ENCODE measurements around the gene PHLPP1. TPM values are rescaled to one million over a fixed set of nuclear protein-coding genes. Genes with fewer than 3 reads are reported as not detected.

The PHLPP1 gene
- total and polyA plus RNA-seq, 5 donors from 2014 or later = 0.27 to 20.3 (median 0.52) TPM

- Mint-ChIP-seq H3K4me3 (no peak overlapping the region), H3K4me1 (no peaks in the 10 kb centered on the region), H3K36me3 (no peaks in the 10 kb centered on the region), H3K9me3 (no peaks in the 10 kb centered on the region), H3K27me3 (peaks cover 6% of the 10 kb centered on the region), H3K27ac (no peak overlapping the region)
- ATAC-seq (ENCODE audit: low read depth in 2 of 2) (no peak), DNase-seq (no peak)
- Histone ChIP-seq H3K36me3 (ENCODE audit: control insufficient read depth, insufficient read depth, low read length) (no peaks in the 10 kb centered on the region), H3K27me3 (ENCODE audit: control insufficient read depth, insufficient read depth, low read length) (peaks cover 2% of the 10 kb centered on the region), H3K27ac (ENCODE audit: insufficient read depth, low read length, poor library complexity, severe bottlenecking) (no peak overlapping the region), H3K9me3 (ENCODE audit: control insufficient read depth in 2 of 2, low read length in 2 of 2) (no peaks in the 10 kb centered on the region), H3K4me3 (ENCODE audit: low read depth, low read length) (no peak overlapping the region), H3K4me1 (ENCODE audit: control insufficient read depth, insufficient read depth, low read length, poor library complexity, severe bottlenecking) (no peaks in the 10 kb centered on the region)
These were observed 288.6 kb downstream of the PHLPP1 start for GRCh38 chr18:63003899-63004298.

- DNase-seq = no peak
- Histone ChIP-seq H3K4me3 (ENCODE audit: low read depth, low read length) (no peak overlapping the region), H3K27ac (ENCODE audit: insufficient read depth, low read length, poor library complexity, severe bottlenecking) (no peak overlapping the region), H3K36me3 (ENCODE audit: control insufficient read depth, insufficient read depth, low read length) (no peaks in the 10 kb centered on the region), H3K27me3 (ENCODE audit: control insufficient read depth, insufficient read depth, low read length) (peaks cover 3% of the 10 kb centered on the region), H3K4me1 (ENCODE audit: control insufficient read depth, insufficient read depth, low read length, poor library complexity, severe bottlenecking) (no peaks in the 10 kb centered on the region), H3K9me3 (ENCODE audit: control insufficient read depth in 2 of 2, low read length in 2 of 2) (no peaks in the 10 kb centered on the region)
- Mint-ChIP-seq H3K27ac (no peak overlapping the region), H3K27me3 (peaks cover 5% of the 10 kb centered on the region), H3K4me3 (no peak overlapping the region), H3K9me3 (no peaks in the 10 kb centered on the region), H3K4me1 (no peaks in the 10 kb centered on the region), H3K36me3 (no peaks in the 10 kb centered on the region)
- no peak for ATAC-seq (ENCODE audit: low read depth in 2 of 2)
These were observed 289.2 kb downstream of the PHLPP1 start for GRCh38 chr18:63004466-63005089.

- DNase-seq = no peak
These were observed 290.0 kb downstream of the PHLPP1 start for GRCh38 chr18:63005306-63005705.

GRCh38 chr18:63007231-63007630 lies 291.9 kb downstream of the PHLPP1 start:
- DNase-seq (no peak), ATAC-seq (ENCODE audit: low read depth in 2 of 2) (no peak)
- Histone ChIP-seq H3K27ac (ENCODE audit: insufficient read depth, low read length, poor library complexity, severe bottlenecking) (no peak overlapping the region), H3K4me3 (ENCODE audit: low read depth, low read length) (no peak overlapping the region), H3K27me3 (ENCODE audit: control insufficient read depth, insufficient read depth, low read length) (peaks cover 8% of the 10 kb centered on the region), H3K9me3 (ENCODE audit: control insufficient read depth in 2 of 2, low read length in 2 of 2) (no peaks in the 10 kb centered on the region), H3K4me1 (ENCODE audit: control insufficient read depth, insufficient read depth, low read length, poor library complexity, severe bottlenecking) (no peaks in the 10 kb centered on the region), H3K36me3 (ENCODE audit: control insufficient read depth, insufficient read depth, low read length) (no peaks in the 10 kb centered on the region)
- Mint-ChIP-seq H3K36me3 (no peaks in the 10 kb centered on the region), H3K27ac (no peak overlapping the region), H3K4me3 (no peak overlapping the region), H3K4me1 (no peaks in the 10 kb centered on the region), H3K9me3 (no peaks in the 10 kb centered on the region), H3K27me3 (peaks cover 19% of the 10 kb centered on the region)

More at GRCh38 chr18:63005306-63005705, 290.0 kb downstream of the PHLPP1 start:
- Histone ChIP-seq H3K4me3 (ENCODE audit: low read depth, low read length) (no peak overlapping the region), H3K9me3 (ENCODE audit: control insufficient read depth in 2 of 2, low read length in 2 of 2) (no peaks in the 10 kb centered on the region), H3K27me3 (ENCODE audit: control insufficient read depth, insufficient read depth, low read length) (peaks cover 3% of the 10 kb centered on the region), H3K27ac (ENCODE audit: insufficient read depth, low read length, poor library complexity, severe bottlenecking) (no peak overlapping the region), H3K36me3 (ENCODE audit: control insufficient read depth, insufficient read depth, low read length) (no peaks in the 10 kb centered on the region), H3K4me1 (ENCODE audit: control insufficient read depth, insufficient read depth, low read length, poor library complexity, severe bottlenecking) (no peaks in the 10 kb centered on the region)
- Mint-ChIP-seq H3K4me3 (no peak overlapping the region), H3K27ac (no peak overlapping the region), H3K36me3 (no peaks in the 10 kb centered on the region), H3K27me3 (peaks cover 6% of the 10 kb centered on the region), H3K9me3 (no peaks in the 10 kb centered on the region), H3K4me1 (no peaks in the 10 kb centered on the region)
- ATAC-seq (ENCODE audit: low read depth in 2 of 2) = no peak

GRCh38 chr18:63016270-63016669 lies 300.9 kb downstream of the PHLPP1 start:
- H3K27me3 ChIP-seq (ENCODE audit: control insufficient read depth, insufficient read depth, low read length) = peaks cover 9% of the 10 kb centered on the region
- no peaks in the 10 kb centered on the region for H3K4me1 Mint-ChIP-seq
- H3K27me3 Mint-ChIP-seq = peaks cover 40% of the 10 kb centered on the region
- DNase-seq = peak; percentile 34 to 71 (median 59)
- peak; percentile 55 to 60 for ATAC-seq (ENCODE audit: low read depth in 2 of 2)
- no peak overlapping the region for H3K27ac ChIP-seq (ENCODE audit: insufficient read depth, low read length, poor library complexity, severe bottlenecking)
- no peak overlapping the region for H3K27ac Mint-ChIP-seq
- peaks cover 0 to 12% (median 2%) of the 10 kb centered on the region in 7 donors for H3K9me3 Mint-ChIP-seq
- no peak overlapping the region for H3K4me3 ChIP-seq (ENCODE audit: low read depth, low read length)
- no peaks in the 10 kb centered on the region for H3K4me1 ChIP-seq (ENCODE audit: control insufficient read depth, insufficient read depth, low read length, poor library complexity, severe bottlenecking)
- peaks cover 5 to 9% of the 10 kb centered on the region in 2 experiments for H3K9me3 ChIP-seq (ENCODE audit: control insufficient read depth in 2 of 2, low read length in 2 of 2)
- H3K4me3 Mint-ChIP-seq = no peak overlapping the region
- H3K36me3 ChIP-seq (ENCODE audit: control insufficient read depth, insufficient read depth, low read length) = no peaks in the 10 kb centered on the region
- no peaks in the 10 kb centered on the region for H3K36me3 Mint-ChIP-seq

- Histone ChIP-seq H3K4me1 (ENCODE audit: control insufficient read depth, insufficient read depth, low read length, poor library complexity, severe bottlenecking) (no peaks in the 10 kb centered on the region), H3K27ac (ENCODE audit: insufficient read depth, low read length, poor library complexity, severe bottlenecking) (no peak overlapping the region), H3K4me3 (ENCODE audit: low read depth, low read length) (no peak overlapping the region), H3K9me3 (ENCODE audit: control insufficient read depth in 2 of 2, low read length in 2 of 2) (peaks cover 5 to 9% of the 10 kb centered on the region in 2 experiments), H3K27me3 (ENCODE audit: control insufficient read depth, insufficient read depth, low read length) (peaks cover 9% of the 10 kb centered on the region), H3K36me3 (ENCODE audit: control insufficient read depth, insufficient read depth, low read length) (no peaks in the 10 kb centered on the region)
- H3K4me1 Mint-ChIP-seq = no peaks in the 10 kb centered on the region
- H3K4me3 Mint-ChIP-seq = no peak overlapping the region
- H3K27me3 Mint-ChIP-seq = peaks cover 42% of the 10 kb centered on the region
- no peak for ATAC-seq (ENCODE audit: low read depth in 2 of 2)
- DNase-seq = no peak
- H3K36me3 Mint-ChIP-seq = no peaks in the 10 kb centered on the region
- no peak overlapping the region for H3K27ac Mint-ChIP-seq
- peaks cover 0 to 12% (median 2%) of the 10 kb centered on the region in 7 donors for H3K9me3 Mint-ChIP-seq
These were observed 301.7 kb downstream of the PHLPP1 start for GRCh38 chr18:63017076-63017475.

GRCh38 chr18:63017977-63018376 lies 302.6 kb downstream of the PHLPP1 start:
- no peaks in the 10 kb centered on the region for H3K4me1 Mint-ChIP-seq
- H3K9me3 Mint-ChIP-seq = peaks cover 0 to 12% (median 2%) of the 10 kb centered on the region in 7 donors
- no peak overlapping the region for H3K4me3 ChIP-seq (ENCODE audit: low read depth, low read length)
- no peaks in the 10 kb centered on the region for H3K36me3 Mint-ChIP-seq
- peaks cover 5 to 9% of the 10 kb centered on the region in 2 experiments for H3K9me3 ChIP-seq (ENCODE audit: control insufficient read depth in 2 of 2, low read length in 2 of 2)
- H3K27ac ChIP-seq (ENCODE audit: insufficient read depth, low read length, poor library complexity, severe bottlenecking) = no peak overlapping the region
- ATAC-seq (ENCODE audit: low read depth in 2 of 2) (no peak), DNase-seq (no peak)
- H3K27ac Mint-ChIP-seq = no peak overlapping the region
- peaks cover 37% of the 10 kb centered on the region for H3K27me3 Mint-ChIP-seq
- H3K4me1 ChIP-seq (ENCODE audit: control insufficient read depth, insufficient read depth, low read length, poor library complexity, severe bottlenecking) = no peaks in the 10 kb centered on the region
- no peak overlapping the region for H3K4me3 Mint-ChIP-seq
- H3K27me3 ChIP-seq (ENCODE audit: control insufficient read depth, insufficient read depth, low read length) = peaks cover 9% of the 10 kb centered on the region
- no peaks in the 10 kb centered on the region for H3K36me3 ChIP-seq (ENCODE audit: control insufficient read depth, insufficient read depth, low read length)

- H3K9me3 ChIP-seq (ENCODE audit: control insufficient read depth in 2 of 2, low read length in 2 of 2) = peaks cover 5 to 9% of the 10 kb centered on the region in 2 experiments
- Mint-ChIP-seq H3K36me3 (no peaks in the 10 kb centered on the region), H3K27ac (no peak overlapping the region), H3K4me3 (no peak overlapping the region), H3K9me3 (peaks cover 0 to 11% (median 2%) of the 10 kb centered on the region in 7 donors), H3K4me1 (no peaks in the 10 kb centered on the region), H3K27me3 (peaks cover 36% of the 10 kb centered on the region)
- H3K4me3 ChIP-seq (ENCODE audit: low read depth, low read length) = no peak overlapping the region
- H3K27me3 ChIP-seq (ENCODE audit: control insufficient read depth, insufficient read depth, low read length) = peaks cover 2% of the 10 kb centered on the region
- H3K27ac ChIP-seq (ENCODE audit: insufficient read depth, low read length, poor library complexity, severe bottlenecking) = no peak overlapping the region
- no peaks in the 10 kb centered on the region for H3K36me3 ChIP-seq (ENCODE audit: control insufficient read depth, insufficient read depth, low read length)
- H3K4me1 ChIP-seq (ENCODE audit: control insufficient read depth, insufficient read depth, low read length, poor library complexity, severe bottlenecking) = no peaks in the 10 kb centered on the region
- DNase-seq = peak in 1 of 3 donors; percentile 7
- no peak for ATAC-seq (ENCODE audit: low read depth in 2 of 2)
These were observed 307.2 kb downstream of the PHLPP1 start for GRCh38 chr18:63022429-63023022.
